DND-41 (cell line): ENCODE data around the gene NAGPA.

Experiments
- CTCF ChIP-seq: IDR thresholded peaks from 2 replicates; pipeline ENCODE4 v1.5.1; 2012; ENCODE audit warnings: borderline replicate concordance, low read length, moderate library complexity, mild to moderate bottlenecking; ENCODE audit not compliant: poor library complexity, severe bottlenecking; ENCODE audit errors: extremely low read depth
- EZH2 ChIP-seq: IDR thresholded peaks from 3 replicates; pipeline ENCODE4 v1.6.1; 2012; ENCODE audit warnings: borderline replicate concordance, low read depth, mild to moderate bottlenecking, moderate library complexity, low read length, inconsistent platforms; ENCODE audit not compliant: severe bottlenecking

- no peak for TF ChIP-seq CTCF
- TF ChIP-seq EZH2, result no peak
Measured at GRCh38 chr16:5040451-5040850, 6.7 kb upstream of the NAGPA start.
